ENCODE measurements around the gene CCDC7.
"Not testable (repeated sequence)": the region's sequence is repeated elsewhere in the genome, so short reads cannot be mapped to it uniquely, and the experiment has no call there.

The CCDC7 gene

GRCh38 chr10:32445740-32446535 lies at the start of gene CCDC7:
CCDC7 (plus strand) TSS chr10:32446140; CDS start chr10:32451643, 5,503 bp downstream.
- H3K27me3 Mint-ChIP-seq, result no peaks in the 10 kb centered on the region
- H3K4me3 Mint-ChIP-seq, result peak within 1 kb of the TSS; percentile 97
- peak within 1 kb of the TSS; percentile 98 for H3K27ac Mint-ChIP-seq
- H3K9me3 Mint-ChIP-seq (ENCODE audit: low read depth), result no peaks in the 10 kb centered on the region
- H3K36me3 Mint-ChIP-seq, result peaks cover 9% of the 10 kb centered on the region
- peaks cover 16% of the 10 kb centered on the region for H3K4me1 Mint-ChIP-seq (ENCODE audit: low read depth)

GRCh38 chr10:32397163-32397562 lies 48.8 kb upstream of the CCDC7 start:
- H3K36me3 Mint-ChIP-seq; H3K9me3 Mint-ChIP-seq (ENCODE audit: low read depth); H3K27ac Mint-ChIP-seq; H3K4me1 Mint-ChIP-seq (ENCODE audit: low read depth); H3K27me3 Mint-ChIP-seq; H3K4me3 Mint-ChIP-seq: not testable (repeated sequence)

GRCh38 chr10:32399720-32400119 lies 46.2 kb upstream of the CCDC7 start:
- H3K4me1 Mint-ChIP-seq (ENCODE audit: low read depth); H3K4me3 Mint-ChIP-seq; H3K27ac Mint-ChIP-seq; H3K36me3 Mint-ChIP-seq; H3K9me3 Mint-ChIP-seq (ENCODE audit: low read depth); H3K27me3 Mint-ChIP-seq: not testable (repeated sequence)

GRCh38 chr10:32400961-32401360 lies 45.0 kb upstream of the CCDC7 start:
- no peak overlapping the region for H3K27ac Mint-ChIP-seq
- H3K9me3 Mint-ChIP-seq (ENCODE audit: low read depth), result no peaks in the 10 kb centered on the region
- H3K4me3 Mint-ChIP-seq, result no peak overlapping the region
- H3K27me3 Mint-ChIP-seq, result no peaks in the 10 kb centered on the region
- no peaks in the 10 kb centered on the region for H3K36me3 Mint-ChIP-seq
- no peaks in the 10 kb centered on the region for H3K4me1 Mint-ChIP-seq (ENCODE audit: low read depth)

- Mint-ChIP-seq H3K36me3 (no peaks in the 10 kb centered on the region), H3K4me1 (ENCODE audit: low read depth) (no peaks in the 10 kb centered on the region), H3K4me3 (no peak overlapping the region), H3K9me3 (ENCODE audit: low read depth) (no peaks in the 10 kb centered on the region), H3K27me3 (no peaks in the 10 kb centered on the region), H3K27ac (no peak overlapping the region)
These were observed 43.4 kb upstream of the CCDC7 start for GRCh38 chr10:32402499-32402898.

- H3K4me1 Mint-ChIP-seq (ENCODE audit: low read depth), result no peaks in the 10 kb centered on the region
- H3K36me3 Mint-ChIP-seq, result no peaks in the 10 kb centered on the region
- no peak overlapping the region for H3K27ac Mint-ChIP-seq
These were observed 42.8 kb upstream of the CCDC7 start for GRCh38 chr10:32403091-32403490.

GRCh38 chr10:32408690-32409089 lies 37.2 kb upstream of the CCDC7 start:
- no peaks in the 10 kb centered on the region for H3K27me3 Mint-ChIP-seq
- no peaks in the 10 kb centered on the region for H3K9me3 Mint-ChIP-seq (ENCODE audit: low read depth)
- no peak overlapping the region for H3K27ac Mint-ChIP-seq
- H3K4me1 Mint-ChIP-seq (ENCODE audit: low read depth), result peaks cover 4% of the 10 kb centered on the region
- H3K36me3 Mint-ChIP-seq, result no peaks in the 10 kb centered on the region
- no peak overlapping the region for H3K4me3 Mint-ChIP-seq

More at GRCh38 chr10:32403091-32403490, 42.8 kb upstream of the CCDC7 start:
- Mint-ChIP-seq H3K27me3 (no peaks in the 10 kb centered on the region), H3K4me3 (no peak overlapping the region), H3K9me3 (ENCODE audit: low read depth) (no peaks in the 10 kb centered on the region)

- no peaks in the 10 kb centered on the region for H3K36me3 Mint-ChIP-seq
These were observed 36.2 kb upstream of the CCDC7 start for GRCh38 chr10:32409741-32410140.

GRCh38 chr10:32410569-32410968 lies 35.4 kb upstream of the CCDC7 start:
- Mint-ChIP-seq H3K36me3 (no peaks in the 10 kb centered on the region), H3K4me1 (ENCODE audit: low read depth) (peaks cover 4% of the 10 kb centered on the region), H3K27me3 (no peaks in the 10 kb centered on the region), H3K9me3 (ENCODE audit: low read depth) (no peaks in the 10 kb centered on the region), H3K4me3 (no peak overlapping the region), H3K27ac (no peak overlapping the region)

More at GRCh38 chr10:32409741-32410140, 36.2 kb upstream of the CCDC7 start:
- H3K27me3 Mint-ChIP-seq, result no peaks in the 10 kb centered on the region
- peaks cover 4% of the 10 kb centered on the region for H3K4me1 Mint-ChIP-seq (ENCODE audit: low read depth)
- no peaks in the 10 kb centered on the region for H3K9me3 Mint-ChIP-seq (ENCODE audit: low read depth)
- H3K27ac Mint-ChIP-seq, result no peak overlapping the region
- H3K4me3 Mint-ChIP-seq, result no peak overlapping the region

- H3K4me3 Mint-ChIP-seq, result no peak overlapping the region
These were observed 34.0 kb upstream of the CCDC7 start for GRCh38 chr10:32411797-32412498.

GRCh38 chr10:32412499-32412853 lies 33.5 kb upstream of the CCDC7 start:
- Mint-ChIP-seq H3K9me3 (ENCODE audit: low read depth) (no peaks in the 10 kb centered on the region), H3K27me3 (no peaks in the 10 kb centered on the region), H3K4me1 (ENCODE audit: low read depth) (peaks cover 4% of the 10 kb centered on the region), H3K36me3 (no peaks in the 10 kb centered on the region), H3K4me3 (no peak overlapping the region), H3K27ac (no peak overlapping the region)

More at GRCh38 chr10:32411797-32412498, 34.0 kb upstream of the CCDC7 start:
- H3K36me3 Mint-ChIP-seq, result no peaks in the 10 kb centered on the region
- H3K9me3 Mint-ChIP-seq (ENCODE audit: low read depth), result no peaks in the 10 kb centered on the region
- H3K27me3 Mint-ChIP-seq, result no peaks in the 10 kb centered on the region
- H3K4me1 Mint-ChIP-seq (ENCODE audit: low read depth), result peaks cover 4% of the 10 kb centered on the region
- no peak overlapping the region for H3K27ac Mint-ChIP-seq

- Mint-ChIP-seq H3K4me1 (ENCODE audit: low read depth) (peaks cover 4% of the 10 kb centered on the region), H3K9me3 (ENCODE audit: low read depth) (no peaks in the 10 kb centered on the region), H3K27ac (peak overlapping the region; percentile 24), H3K27me3 (no peaks in the 10 kb centered on the region), H3K36me3 (peaks cover 2% of the 10 kb centered on the region), H3K4me3 (no peak overlapping the region)
These were observed 32.4 kb upstream of the CCDC7 start for GRCh38 chr10:32413513-32413912.

- no peaks in the 10 kb centered on the region for H3K9me3 Mint-ChIP-seq (ENCODE audit: low read depth)
- H3K27ac Mint-ChIP-seq, result no peak overlapping the region
- peaks cover 4% of the 10 kb centered on the region for H3K4me1 Mint-ChIP-seq (ENCODE audit: low read depth)
- H3K27me3 Mint-ChIP-seq, result no peaks in the 10 kb centered on the region
- no peak overlapping the region for H3K4me3 Mint-ChIP-seq
- H3K36me3 Mint-ChIP-seq, result peaks cover 2% of the 10 kb centered on the region
These were observed 30.6 kb upstream of the CCDC7 start for GRCh38 chr10:32415361-32415760.

- Mint-ChIP-seq H3K27ac (no peak overlapping the region), H3K36me3 (peaks cover 4% of the 10 kb centered on the region), H3K27me3 (no peaks in the 10 kb centered on the region), H3K4me1 (ENCODE audit: low read depth) (peaks cover 4% of the 10 kb centered on the region), H3K4me3 (no peak overlapping the region), H3K9me3 (ENCODE audit: low read depth) (peaks cover 7% of the 10 kb centered on the region)
These were observed 27.9 kb upstream of the CCDC7 start for GRCh38 chr10:32417911-32418547.

GRCh38 chr10:32418572-32418971 lies 27.4 kb upstream of the CCDC7 start:
- peaks cover 4% of the 10 kb centered on the region for H3K36me3 Mint-ChIP-seq
- H3K27ac Mint-ChIP-seq, result no peak overlapping the region
- no peak overlapping the region for H3K4me3 Mint-ChIP-seq
- H3K9me3 Mint-ChIP-seq (ENCODE audit: low read depth), result peaks cover 12% of the 10 kb centered on the region
- no peaks in the 10 kb centered on the region for H3K27me3 Mint-ChIP-seq
- H3K4me1 Mint-ChIP-seq (ENCODE audit: low read depth), result peaks cover 1% of the 10 kb centered on the region
